Breast epithelium (tissue), 3 donors: ENCODE data around the gene PRKG1.

Source experiments
- CTCF ChIP-seq, 3 donors: fragments of 450-650 bp; IDR thresholded peaks; one replicate each; pipeline ENCODE4 v1.5.1; 2016 to 2017; ENCODE audit warnings: antibody characterized with exemption in 3 of 3, mild to moderate bottlenecking in 3 of 3, moderate library complexity in 3 of 3
- POLR2A ChIP-seq: fragments of 450-650 bp; IDR thresholded peaks from one replicate; pipeline ENCODE4 v1.6.1; 2016; ENCODE audit warnings: antibody characterized with exemption, mild to moderate bottlenecking, moderate library complexity

- TF ChIP-seq CTCF (IDR thresholded peaks at IDR 0.05) (no peak), POLR2A (no peak)
These were observed 672.9 kb downstream of the PRKG1 start for GRCh38 chr10:51747216-51747615.
